Ovary (tissue), 3 donors: ENCODE results near the gene TFIP11.

ENCODE experiments used
- CTCF ChIP-seq, 3 donors: fragments of 450-650 bp in 2 of 3; fragments of 200-600 bp in 1 of 3; IDR thresholded peaks; one replicate each; pipeline versions ENCODE4 v1.5.1 to v1.8.0; 2016 to 2022; ENCODE audit warnings: antibody characterized with exemption in 3 of 3, mild to moderate bottlenecking in 1 of 3
- EP300 ChIP-seq: sonication (generic); formaldehyde crosslinking; IDR thresholded peaks from one replicate; pipeline ENCODE4 v1.6.1; 2017; ENCODE audit warnings: antibody characterized with exemption
- POLR2A ChIP-seq: fragments of 450-650 bp; IDR thresholded peaks from one replicate; pipeline ENCODE4 v1.6.1; 2017; ENCODE audit warnings: antibody characterized with exemption, mild to moderate bottlenecking, moderate library complexity
- donor health status: DM: no; HTN: no; CAD: no.

- TF ChIP-seq POLR2A: no peak
- no peak for TF ChIP-seq CTCF (IDR thresholded peaks at IDR 0.05)
- TF ChIP-seq EP300: no peak
Measured at GRCh38 chr22:26529345-26529744, 17.1 kb upstream of the TFIP11 start.
